WTC11 (cell line): Measurements from ENCODE around the gene LYPD6B. TPM values are rescaled to one million over a fixed set of nuclear protein-coding genes. Genes with fewer than 3 reads are reported as not detected.

Experiments
- ATAC-seq: fragments of 200-7000 bp; cut with Tn5 transposase; 2 replicates; pipeline ENCODE4 v1.10.0; 2021; ENCODE audit warnings: mild to moderate bottlenecking, moderate library complexity
- CTCF ChIA-PET: fragments of 300-600 bp; sonication (Branson Sonifier 250); formaldehyde crosslinking; loops from one replicate; lab custom pipeline; 2021; ENCODE audit warnings: antibody characterized with exemption; lab: Charles Lee
- POLR2A ChIA-PET: fragments of 350-600 bp; sonication (Branson Sonifier 250); formaldehyde crosslinking; loops from one replicate; lab custom pipeline; 2021; ENCODE audit warnings: antibody characterized with exemption; lab: Charles Lee
- DNase-seq: peaks from one replicate; pipeline ENCODE4 v3.0.0; 2021; ENCODE audit warnings: low spot score
- H3K27ac Mint-ChIP-seq: 2 replicates; pipeline ENCODE4 v1.8.0; 2021; ENCODE audit warnings: mixed read lengths
- H3K27me3 Mint-ChIP-seq: 2 replicates; pipeline ENCODE4 v1.8.0; 2021; ENCODE audit warnings: low read depth, mild to moderate bottlenecking, moderate library complexity, mixed read lengths
- H3K36me3 Mint-ChIP-seq: 2 replicates; pipeline ENCODE4 v1.8.0; 2021; ENCODE audit warnings: mixed read lengths
- H3K4me1 Mint-ChIP-seq: 2 replicates; pipeline ENCODE4 v1.8.0; 2022; ENCODE audit warnings: mixed read lengths
- H3K4me3 Mint-ChIP-seq: 2 replicates; pipeline ENCODE4 v1.8.0; 2021; ENCODE audit warnings: mild to moderate bottlenecking, moderate library complexity, mixed read lengths
- H3K9me3 Mint-ChIP-seq: 2 replicates; pipeline ENCODE4 v1.8.0; 2021; ENCODE audit warnings: mixed read lengths
- ARID4B ChIP-seq: sonication (generic); formaldehyde crosslinking; IDR thresholded peaks from 2 replicates; pipeline ENCODE4 v1.8.0; 2023; ENCODE audit warnings: missing genetic modification reagents, mild to moderate bottlenecking, borderline replicate concordance
- ATF1 ChIP-seq: sonication (generic); formaldehyde crosslinking; IDR thresholded peaks from 2 replicates; pipeline ENCODE4 v1.8.1; 2023; ENCODE audit warnings: mild to moderate bottlenecking, moderate library complexity, missing genetic modification reagents
- ATF3 ChIP-seq: sonication (generic); formaldehyde crosslinking; conservative IDR thresholded peaks from 2 replicates; pipeline ENCODE4 v1.8.1; 2022; ENCODE audit warnings: mild to moderate bottlenecking, missing genetic modification reagents
- CDX4 ChIP-seq: fragments of 250-450 bp; sonication (Bioruptor Pico); IDR thresholded peaks from 2 replicates; pipeline ENCODE4 v1.9.0; 2021; ENCODE audit warnings: moderate library complexity, mild to moderate bottlenecking, inconsistent platforms, borderline replicate concordance
- CREM ChIP-seq: sonication (generic); formaldehyde crosslinking; IDR thresholded peaks from 2 replicates; pipeline ENCODE4 v1.8.1; 2022; ENCODE audit warnings: mild to moderate bottlenecking, missing genetic modification reagents, moderate library complexity
- ELF4 ChIP-seq: sonication (generic); formaldehyde crosslinking; IDR thresholded peaks from 2 replicates; pipeline ENCODE4 v1.8.1; 2022; ENCODE audit warnings: low read depth, mild to moderate bottlenecking, moderate library complexity, missing genetic modification reagents
- ERG ChIP-seq: fragments of 250-450 bp; sonication (Bioruptor Pico); IDR thresholded peaks from 2 replicates; pipeline ENCODE4 v1.8.0; 2021; ENCODE audit warnings: mild to moderate bottlenecking
- ESRRA ChIP-seq: sonication (generic); formaldehyde crosslinking; IDR thresholded peaks from 2 replicates; pipeline ENCODE4 v1.8.1; 2022; ENCODE audit warnings: mild to moderate bottlenecking, missing genetic modification reagents, borderline replicate concordance
- FOXK1 ChIP-seq: sonication (generic); formaldehyde crosslinking; IDR thresholded peaks from 2 replicates; pipeline ENCODE4 v1.8.0; 2022; ENCODE audit warnings: mild to moderate bottlenecking, moderate library complexity, missing genetic modification reagents
- GRHL2 ChIP-seq: fragments of 250-450 bp; sonication (Bioruptor Pico); IDR thresholded peaks from 2 replicates; pipeline ENCODE4 v1.8.0; 2022; ENCODE audit warnings: mild to moderate bottlenecking, moderate library complexity; ENCODE audit not compliant: insufficient replicate concordance, severe bottlenecking
- GTF2I ChIP-seq: fragments of 250-450 bp; sonication (Bioruptor Pico); conservative IDR thresholded peaks from 2 replicates; pipeline ENCODE4 v1.4.0; 2021; ENCODE audit warnings: mild to moderate bottlenecking
- JAZF1 ChIP-seq: fragments of 250-450 bp; sonication (Bioruptor Pico); IDR thresholded peaks from 2 replicates; pipeline ENCODE4 v1.9.0; 2021; ENCODE audit warnings: moderate library complexity, mild to moderate bottlenecking, inconsistent platforms
- NFATC4 ChIP-seq: fragments of 250-450 bp; sonication (Bioruptor Pico); IDR thresholded peaks from 2 replicates; pipeline ENCODE4 v1.9.0; 2021; ENCODE audit warnings: mild to moderate bottlenecking
- TEAD4 ChIP-seq: sonication (generic); formaldehyde crosslinking; IDR thresholded peaks from 2 replicates; pipeline ENCODE4 v1.8.0; 2022; ENCODE audit warnings: mild to moderate bottlenecking, missing genetic modification reagents
- ZNF138 ChIP-seq: sonication (generic); formaldehyde crosslinking; conservative IDR thresholded peaks from 2 replicates; pipeline ENCODE4 v1.8.1; 2022; ENCODE audit warnings: mild to moderate bottlenecking, moderate library complexity, missing genetic modification reagents
- ZNF263 ChIP-seq: sonication (generic); formaldehyde crosslinking; IDR thresholded peaks from 2 replicates; pipeline ENCODE4 v1.8.1; 2022; ENCODE audit warnings: low read depth, mild to moderate bottlenecking, moderate library complexity, missing genetic modification reagents
- total RNA-seq: library from RNA; stranded (reverse); gene quantifications from 3 replicates; pipeline ENCODE4 v1.2.3, GENCODE V29; 2021
- TF ChIP-seq, protein P1 (sequence below): sonication (generic); formaldehyde crosslinking; IDR thresholded peaks from 2 replicates; pipeline ENCODE4 v1.8.1; 2022; ENCODE audit warnings: low read depth, mild to moderate bottlenecking, moderate library complexity, missing genetic modification reagents, borderline replicate concordance
- TF ChIP-seq, protein P2 (sequence below): sonication (generic); formaldehyde crosslinking; IDR thresholded peaks from 2 replicates; pipeline ENCODE4 v1.8.1; 2022; ENCODE audit warnings: missing genetic modification reagents, borderline replicate concordance
- TF ChIP-seq, protein P3 (sequence below): fragments of 250-450 bp; sonication (Bioruptor Pico); IDR thresholded peaks from 2 replicates; pipeline ENCODE4 v2.1.2; 2022; ENCODE audit warnings: mild to moderate bottlenecking, moderate library complexity

LYPD6B gene
- total RNA-seq, 1 experiment from 2014 or later: 1.6 TPM

DNA sequence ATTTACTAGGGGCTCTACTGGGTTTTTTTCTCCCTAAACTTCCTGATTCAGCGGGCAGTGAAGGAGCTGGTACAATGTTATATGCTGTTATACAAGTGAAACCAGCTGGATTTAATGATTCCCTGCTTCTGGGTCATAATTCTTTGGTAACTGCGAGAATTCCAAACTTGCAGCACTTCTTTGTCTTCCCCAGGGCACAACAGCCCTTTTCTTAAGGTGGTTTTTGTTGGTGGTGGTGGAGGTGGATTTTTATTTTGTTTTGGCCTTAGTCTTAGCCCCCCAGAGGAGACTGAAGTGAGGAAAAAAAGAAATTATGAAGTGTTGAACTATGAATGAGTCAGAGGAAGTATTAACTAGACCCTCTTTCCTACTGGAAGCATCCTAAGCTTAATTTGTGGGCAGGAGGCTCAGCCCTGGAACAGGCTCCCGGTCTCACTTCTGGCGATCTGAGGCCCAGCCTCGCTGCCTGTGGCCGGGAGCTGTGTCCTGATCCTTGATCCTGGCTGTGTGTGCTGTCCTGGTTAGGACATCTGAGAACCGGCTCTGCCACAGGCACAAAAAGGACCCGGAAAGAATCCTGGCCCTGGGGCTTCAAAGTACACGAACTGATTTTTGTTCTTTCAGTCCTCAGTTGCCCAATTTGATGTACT lies 141.9 kb downstream of the LYPD6B start:
- Mint-ChIP-seq H3K4me1 (0 out of 2 replicates have a peak, but pooled peaks cover 5% of the 10 kb centered on the region), H3K9me3 (no peaks in the 10 kb centered on the region), H3K27ac (no peak overlapping the region), H3K36me3 (no peaks in the 10 kb centered on the region), H3K27me3 (no peaks in the 10 kb centered on the region), H3K4me3 (no peak overlapping the region)
- ATAC-seq (no peak), DNase-seq (no peak)
- ChIA-PET CTCF (no interaction called here), POLR2A (no interaction called here)
- TF ChIP-seq ZNF263 (CRISPR knock-in tag): no peak
- no peak for TF ChIP-seq ERG (CRISPR knock-in tag)
- no peak for TF ChIP-seq FOXK1 (CRISPR knock-in tag)
- no peak for TF ChIP-seq GTF2I (CRISPR knock-in tag)
- TF ChIP-seq CREM (CRISPR knock-in tag): no peak
- TF ChIP-seq, protein P1, sequence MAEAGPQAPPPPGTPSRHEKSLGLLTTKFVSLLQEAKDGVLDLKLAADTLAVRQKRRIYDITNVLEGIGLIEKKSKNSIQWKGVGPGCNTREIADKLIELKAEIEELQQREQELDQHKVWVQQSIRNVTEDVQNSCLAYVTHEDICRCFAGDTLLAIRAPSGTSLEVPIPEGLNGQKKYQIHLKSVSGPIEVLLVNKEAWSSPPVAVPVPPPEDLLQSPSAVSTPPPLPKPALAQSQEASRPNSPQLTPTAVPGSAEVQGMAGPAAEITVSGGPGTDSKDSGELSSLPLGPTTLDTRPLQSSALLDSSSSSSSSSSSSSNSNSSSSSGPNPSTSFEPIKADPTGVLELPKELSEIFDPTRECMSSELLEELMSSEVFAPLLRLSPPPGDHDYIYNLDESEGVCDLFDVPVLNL (CRISPR knock-in tag): no peak
- TF ChIP-seq, protein P2, sequence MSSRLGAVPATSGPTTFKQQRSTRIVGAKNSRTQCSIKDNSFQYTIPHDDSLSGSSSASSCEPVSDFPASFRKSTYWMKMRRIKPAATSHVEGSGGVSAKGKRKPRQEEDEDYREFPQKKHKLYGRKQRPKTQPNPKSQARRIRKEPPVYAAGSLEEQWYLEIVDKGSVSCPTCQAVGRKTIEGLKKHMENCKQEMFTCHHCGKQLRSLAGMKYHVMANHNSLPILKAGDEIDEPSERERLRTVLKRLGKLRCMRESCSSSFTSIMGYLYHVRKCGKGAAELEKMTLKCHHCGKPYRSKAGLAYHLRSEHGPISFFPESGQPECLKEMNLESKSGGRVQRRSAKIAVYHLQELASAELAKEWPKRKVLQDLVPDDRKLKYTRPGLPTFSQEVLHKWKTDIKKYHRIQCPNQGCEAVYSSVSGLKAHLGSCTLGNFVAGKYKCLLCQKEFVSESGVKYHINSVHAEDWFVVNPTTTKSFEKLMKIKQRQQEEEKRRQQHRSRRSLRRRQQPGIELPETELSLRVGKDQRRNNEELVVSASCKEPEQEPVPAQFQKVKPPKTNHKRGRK (CRISPR knock-in tag): no peak

DNA sequence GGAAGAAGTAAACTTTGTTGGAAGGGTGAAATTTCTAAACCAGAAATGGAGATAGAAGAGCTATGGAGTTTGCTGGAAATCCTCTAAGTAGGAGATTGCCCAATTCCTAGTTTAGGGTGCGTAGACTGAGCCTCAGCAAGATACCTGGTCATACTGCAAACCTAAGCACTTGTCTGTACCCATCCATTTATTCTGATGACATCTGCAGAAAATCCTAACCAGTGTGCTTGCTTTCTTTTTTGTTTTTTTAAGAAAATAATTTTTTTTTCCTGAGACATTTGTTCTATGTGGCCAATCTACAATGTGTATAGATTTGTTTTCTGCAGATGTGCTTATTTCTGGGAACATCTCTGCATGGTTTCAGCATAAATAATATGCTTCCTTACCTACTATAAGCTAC lies 144.7 kb downstream of the LYPD6B start:
- ChIA-PET POLR2A (no interaction called here), CTCF (no interaction called here)
- no peak overlapping the region for H3K4me3 Mint-ChIP-seq
- DNase-seq (no peak), ATAC-seq (no peak)
- no peak overlapping the region for H3K27ac Mint-ChIP-seq
- peaks cover 7% of the 10 kb centered on the region for H3K4me1 Mint-ChIP-seq
- no peaks in the 10 kb centered on the region for H3K36me3 Mint-ChIP-seq
- no peaks in the 10 kb centered on the region for H3K9me3 Mint-ChIP-seq
- no peak for TF ChIP-seq ATF1 (CRISPR knock-in tag)
- no peak for TF ChIP-seq ATF3 (CRISPR knock-in tag)
- TF ChIP-seq TEAD4 (CRISPR knock-in tag): no peak
- no peak for TF ChIP-seq CREM (CRISPR knock-in tag)
- H3K27me3 Mint-ChIP-seq: no peaks in the 10 kb centered on the region

DNA sequence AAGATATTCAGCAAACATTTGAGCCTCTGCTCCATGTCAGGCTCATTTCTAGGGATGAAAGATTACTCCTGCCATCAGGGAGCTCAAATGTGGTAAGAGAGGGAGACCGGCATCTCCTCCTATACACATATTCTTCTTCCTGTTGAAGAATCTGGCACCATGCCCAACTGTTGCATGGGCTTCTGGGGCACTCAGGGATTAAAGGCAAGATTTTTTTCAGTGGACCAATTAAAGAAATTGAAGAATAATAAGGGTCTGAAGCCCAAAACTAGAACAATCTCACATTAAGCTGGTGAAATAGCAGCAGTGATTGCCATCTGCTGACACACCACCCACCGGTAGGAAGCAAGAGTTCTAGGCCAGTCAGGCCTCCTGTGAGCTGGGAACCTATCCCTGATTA lies 146.5 kb downstream of the LYPD6B start:
- DNase-seq (no peak), ATAC-seq (no peak)
- Mint-ChIP-seq H3K36me3 (no peaks in the 10 kb centered on the region), H3K9me3 (no peaks in the 10 kb centered on the region), H3K4me1 (peaks cover 9% of the 10 kb centered on the region), H3K4me3 (no peak overlapping the region), H3K27ac (no peak overlapping the region), H3K27me3 (no peaks in the 10 kb centered on the region)
- CTCF ChIA-PET: no interaction called here
- POLR2A ChIA-PET: no interaction called here
- no peak for TF ChIP-seq JAZF1 (CRISPR knock-in tag)
- no peak for TF ChIP-seq ARID4B
- no peak for TF ChIP-seq ELF4 (CRISPR knock-in tag)
- TF ChIP-seq ZNF138 (CRISPR knock-in tag): no peak
- TF ChIP-seq, protein P3, sequence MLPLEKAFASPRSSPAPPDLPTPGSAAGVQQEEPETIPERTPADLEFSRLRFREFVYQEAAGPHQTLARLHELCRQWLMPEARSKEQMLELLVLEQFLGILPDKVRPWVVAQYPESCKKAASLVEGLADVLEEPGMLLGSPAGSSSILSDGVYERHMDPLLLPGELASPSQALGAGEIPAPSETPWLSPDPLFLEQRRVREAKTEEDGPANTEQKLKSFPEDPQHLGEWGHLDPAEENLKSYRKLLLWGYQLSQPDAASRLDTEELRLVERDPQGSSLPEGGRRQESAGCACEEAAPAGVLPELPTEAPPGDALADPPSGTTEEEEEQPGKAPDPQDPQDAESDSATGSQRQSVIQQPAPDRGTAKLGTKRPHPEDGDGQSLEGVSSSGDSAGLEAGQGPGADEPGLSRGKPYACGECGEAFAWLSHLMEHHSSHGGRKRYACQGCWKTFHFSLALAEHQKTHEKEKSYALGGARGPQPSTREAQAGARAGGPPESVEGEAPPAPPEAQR (CRISPR knock-in tag): no peak
- TF ChIP-seq NFATC4 (CRISPR knock-in tag): no peak
- TF ChIP-seq CDX4 (CRISPR knock-in tag): no peak
- TF ChIP-seq GRHL2 (CRISPR knock-in tag): no peak
- no peak for TF ChIP-seq ESRRA (CRISPR knock-in tag)
- TF ChIP-seq ERG (CRISPR knock-in tag): no peak
